ENCODE data around the gene AKR1D1.
"Not testable (repeated sequence)": the region's sequence is repeated elsewhere in the genome, so short reads cannot be mapped to it uniquely, and the experiment has no call there.

AKR1D1 gene

GRCh38 chr7:138047907-138048306 lies 28.4 kb upstream of the AKR1D1 start:
- no peaks in the 10 kb centered on the region for H3K79me2 ChIP-seq (ENCODE audit: low read length)
- no peak overlapping the region for H3K4me3 ChIP-seq (ENCODE audit: low read length)
- TF ChIP-seq EZH2 (optimal IDR thresholded peaks at IDR 0.05; ENCODE audit: low read depth, low read length) (no peak), EZH2phosphoT487 (IDR thresholded peaks at IDR 0.05; ENCODE audit: low read length) (no peak), CTCF (IDR thresholded peaks at IDR 0.05; ENCODE audit: low read length) (no peak)
- no peaks in the 10 kb centered on the region for H4K20me1 ChIP-seq (ENCODE audit: insufficient read depth, low read length)
- no peaks in the 10 kb centered on the region for H3K27me3 ChIP-seq (replicated peaks; ENCODE audit: insufficient read depth, low read length)
- H3K9me2 ChIP-seq (replicated peaks; ENCODE audit: insufficient read depth, low read length), result no peaks in the 10 kb centered on the region
- H3K36me3 ChIP-seq (replicated peaks; ENCODE audit: insufficient read depth, low read length), result no peaks in the 10 kb centered on the region
- no peaks in the 10 kb centered on the region for H3K4me1 ChIP-seq (ENCODE audit: low read length)
- peaks cover 4% of the 10 kb centered on the region; the same call in 1 of the 2 replicates for H3K9me3 ChIP-seq (replicated peaks; ENCODE audit: insufficient read depth, low read length)
- H3K9ac ChIP-seq (ENCODE audit: low read length), result no peak overlapping the region
- no peak overlapping the region for H3K27ac ChIP-seq (ENCODE audit: low read length)
- no peaks in the 10 kb centered on the region for H3F3A ChIP-seq (ENCODE audit: insufficient read depth, low read length)
- H3K4me2 ChIP-seq (ENCODE audit: low read depth, low read length), result no peak overlapping the region
- no peak overlapping the region for H2AFZ ChIP-seq (ENCODE audit: low read length)
- no peak for DNase-seq

- H2AFZ ChIP-seq (ENCODE audit: low read length), result no peak overlapping the region
- no peak for TF ChIP-seq EZH2phosphoT487 (IDR thresholded peaks at IDR 0.05; ENCODE audit: low read length)
- no peak for TF ChIP-seq CTCF (IDR thresholded peaks at IDR 0.05; ENCODE audit: low read length)
- TF ChIP-seq EZH2 (optimal IDR thresholded peaks at IDR 0.05; ENCODE audit: low read depth, low read length), result no peak
- no peak overlapping the region for H3K4me2 ChIP-seq (ENCODE audit: low read depth, low read length)
- no peak overlapping the region for H3K9ac ChIP-seq (ENCODE audit: low read length)
- no peaks in the 10 kb centered on the region for H4K20me1 ChIP-seq (ENCODE audit: insufficient read depth, low read length)
- no peaks in the 10 kb centered on the region for H3F3A ChIP-seq (ENCODE audit: insufficient read depth, low read length)
- no peak overlapping the region for H3K27ac ChIP-seq (ENCODE audit: low read length)
- no peak for DNase-seq
- H3K9me2 ChIP-seq (replicated peaks; ENCODE audit: insufficient read depth, low read length), result no peaks in the 10 kb centered on the region
- H3K79me2 ChIP-seq (ENCODE audit: low read length), result no peaks in the 10 kb centered on the region
- no peaks in the 10 kb centered on the region for H3K27me3 ChIP-seq (replicated peaks; ENCODE audit: insufficient read depth, low read length)
- H3K9me3 ChIP-seq (replicated peaks; ENCODE audit: insufficient read depth, low read length), result peaks cover 4% of the 10 kb centered on the region; the same call in 1 of the 2 replicates
- no peaks in the 10 kb centered on the region for H3K36me3 ChIP-seq (replicated peaks; ENCODE audit: insufficient read depth, low read length)
- no peaks in the 10 kb centered on the region for H3K4me1 ChIP-seq (ENCODE audit: low read length)
- no peak overlapping the region for H3K4me3 ChIP-seq (ENCODE audit: low read length)
Observed at GRCh38 chr7:138049505-138050116, 26.6 kb upstream of the AKR1D1 start.

GRCh38 chr7:138051712-138052247 lies 24.5 kb upstream of the AKR1D1 start:
- not testable (repeated sequence) for H3K4me3 ChIP-seq (ENCODE audit: low read length); H2AFZ ChIP-seq (ENCODE audit: low read length); H3K36me3 ChIP-seq (replicated peaks; ENCODE audit: insufficient read depth, low read length); H4K20me1 ChIP-seq (ENCODE audit: insufficient read depth, low read length); H3K79me2 ChIP-seq (ENCODE audit: low read length); H3K27me3 ChIP-seq (replicated peaks; ENCODE audit: insufficient read depth, low read length); H3F3A ChIP-seq (ENCODE audit: insufficient read depth, low read length); H3K9me3 ChIP-seq (replicated peaks; ENCODE audit: insufficient read depth, low read length); H3K9ac ChIP-seq (ENCODE audit: low read length); DNase-seq; H3K9me2 ChIP-seq (replicated peaks; ENCODE audit: insufficient read depth, low read length); H3K4me1 ChIP-seq (ENCODE audit: low read length); H3K27ac ChIP-seq (ENCODE audit: low read length); H3K4me2 ChIP-seq (ENCODE audit: low read depth, low read length)

GRCh38 chr7:138052696-138053095 lies 23.6 kb upstream of the AKR1D1 start:
- no peak overlapping the region for H2AFZ ChIP-seq (ENCODE audit: low read length)
- no peak for DNase-seq
- H3K4me2 ChIP-seq (ENCODE audit: low read depth, low read length), result no peak overlapping the region
- H3K36me3 ChIP-seq (replicated peaks; ENCODE audit: insufficient read depth, low read length), result no peaks in the 10 kb centered on the region
- H3K79me2 ChIP-seq (ENCODE audit: low read length), result no peaks in the 10 kb centered on the region
- no peak overlapping the region for H3K9ac ChIP-seq (ENCODE audit: low read length)
- H3K9me3 ChIP-seq (replicated peaks; ENCODE audit: insufficient read depth, low read length), result peaks cover 4% of the 10 kb centered on the region; the same call in 1 of the 2 replicates
- no peak overlapping the region for H3K27ac ChIP-seq (ENCODE audit: low read length)
- H3K9me2 ChIP-seq (replicated peaks; ENCODE audit: insufficient read depth, low read length), result no peaks in the 10 kb centered on the region
- H3F3A ChIP-seq (ENCODE audit: insufficient read depth, low read length), result no peaks in the 10 kb centered on the region
- H4K20me1 ChIP-seq (ENCODE audit: insufficient read depth, low read length), result no peaks in the 10 kb centered on the region
- H3K4me1 ChIP-seq (ENCODE audit: low read length), result no peaks in the 10 kb centered on the region
- no peak for TF ChIP-seq CTCF (IDR thresholded peaks at IDR 0.05; ENCODE audit: low read length)
- TF ChIP-seq EZH2phosphoT487 (IDR thresholded peaks at IDR 0.05; ENCODE audit: low read length), result no peak
- TF ChIP-seq EZH2 (optimal IDR thresholded peaks at IDR 0.05; ENCODE audit: low read depth, low read length), result no peak
- H3K27me3 ChIP-seq (replicated peaks; ENCODE audit: insufficient read depth, low read length), result no peaks in the 10 kb centered on the region
- H3K4me3 ChIP-seq (ENCODE audit: low read length), result no peak overlapping the region

GRCh38 chr7:138055698-138056097 lies 20.6 kb upstream of the AKR1D1 start:
- H3K9ac ChIP-seq (ENCODE audit: low read length); H3F3A ChIP-seq (ENCODE audit: insufficient read depth, low read length); H3K79me2 ChIP-seq (ENCODE audit: low read length); DNase-seq; H3K9me2 ChIP-seq (replicated peaks; ENCODE audit: insufficient read depth, low read length); H3K4me1 ChIP-seq (ENCODE audit: low read length); H3K4me2 ChIP-seq (ENCODE audit: low read depth, low read length); H3K9me3 ChIP-seq (replicated peaks; ENCODE audit: insufficient read depth, low read length); H4K20me1 ChIP-seq (ENCODE audit: insufficient read depth, low read length); H2AFZ ChIP-seq (ENCODE audit: low read length); H3K4me3 ChIP-seq (ENCODE audit: low read length); H3K27ac ChIP-seq (ENCODE audit: low read length); H3K27me3 ChIP-seq (replicated peaks; ENCODE audit: insufficient read depth, low read length); H3K36me3 ChIP-seq (replicated peaks; ENCODE audit: insufficient read depth, low read length): not testable (repeated sequence)
